Brain microvascular endothelial cell (primary cell): ENCODE measurements around the gene PTX3.

Experiments
- DNase-seq: peaks from one replicate; pipeline ENCODE4 v3.0.0-alpha.2; 2020
- H3K27ac ChIP-seq: fragments of 250-450 bp; sonication (Bioruptor Pico); 2 replicates; pipeline ENCODE4 v1.5.1; 2020; ENCODE audit warnings: mild to moderate bottlenecking, moderate library complexity
- H3K27me3 ChIP-seq: fragments of 250-450 bp; sonication (Bioruptor Pico); replicated peaks from 2 replicates; pipeline ENCODE4 v1.5.1; 2020; ENCODE audit warnings: mild to moderate bottlenecking
- H3K36me3 ChIP-seq: fragments of 250-450 bp; sonication (Bioruptor Pico); replicated peaks from 2 replicates; pipeline ENCODE4 v1.5.1; 2020; ENCODE audit warnings: mild to moderate bottlenecking
- H3K4me3 ChIP-seq: 2 replicates; pipeline ENCODE4 v1.5.1; 2011; ENCODE audit warnings: low read depth, mild to moderate bottlenecking, control low read depth, low read length, moderate library complexity
- CTCF ChIP-seq: IDR thresholded peaks from 2 replicates; pipeline ENCODE4 v1.5.1; 2011; ENCODE audit warnings: low read depth, mild to moderate bottlenecking, moderate library complexity, low read length, control low read depth, inconsistent platforms; ENCODE audit errors: missing control alignments
- in situ Hi-C: cut with HindIII; loops from 2 replicates; pipeline ENCODE4 v1.10.0; 2017; ENCODE audit warnings: low sequenced_read_pairs, low pct_ligation_motif_present

The PTX3 gene

GRCh38 chr3:157453824-157454223 is 17.2 kb downstream of the PTX3 start:
- TF ChIP-seq CTCF: no peak
- H3K27me3 ChIP-seq: no peaks in the 10 kb centered on the region
- H3K27ac ChIP-seq: no peak overlapping the region
- no peaks in the 10 kb centered on the region for H3K36me3 ChIP-seq
- DNase-seq: no peak
- in situ Hi-C loops: no loop called here
- no peak overlapping the region for H3K4me3 ChIP-seq

- no peaks in the 10 kb centered on the region for H3K27me3 ChIP-seq
- DNase-seq: no peak
- no peaks in the 10 kb centered on the region for H3K36me3 ChIP-seq
- TF ChIP-seq CTCF: no peak
- in situ Hi-C loops: no loop called here
- no peak overlapping the region for H3K4me3 ChIP-seq
- peak overlapping the region; percentile 4 for H3K27ac ChIP-seq
Measured at GRCh38 chr3:157459706-157460105, 23.1 kb downstream of the PTX3 start.

- TF ChIP-seq CTCF: no peak
- peak; percentile 48 for DNase-seq
- H3K27ac ChIP-seq: peak overlapping the region; percentile 16
- no peak overlapping the region for H3K4me3 ChIP-seq
- no peaks in the 10 kb centered on the region for H3K27me3 ChIP-seq
- in situ Hi-C loops: no loop called here
- H3K36me3 ChIP-seq: no peaks in the 10 kb centered on the region
Measured at GRCh38 chr3:157460253-157460652, 23.6 kb downstream of the PTX3 start.

GRCh38 chr3:157463816-157464215 is 27.2 kb downstream of the PTX3 start:
- Histone ChIP-seq H3K36me3 (no peaks in the 10 kb centered on the region), H3K4me3 (no peak overlapping the region), H3K27ac (no peak overlapping the region), H3K27me3 (no peaks in the 10 kb centered on the region)
- no peak for DNase-seq
- in situ Hi-C loops: no loop called here
- TF ChIP-seq CTCF: no peak

- Histone ChIP-seq H3K36me3 (no peaks in the 10 kb centered on the region), H3K27ac (no peak overlapping the region), H3K27me3 (no peaks in the 10 kb centered on the region), H3K4me3 (no peak overlapping the region)
- peak; percentile 60 for DNase-seq
- TF ChIP-seq CTCF: no peak
- in situ Hi-C loops: no loop called here
Measured at GRCh38 chr3:157464321-157464720, 27.7 kb downstream of the PTX3 start.

- Histone ChIP-seq H3K27ac (no peak overlapping the region), H3K27me3 (no peaks in the 10 kb centered on the region), H3K36me3 (no peaks in the 10 kb centered on the region), H3K4me3 (no peak overlapping the region)
- in situ Hi-C loops: no loop called here
- no peak for DNase-seq
- no peak for TF ChIP-seq CTCF
Measured at GRCh38 chr3:157465741-157466140, 29.1 kb downstream of the PTX3 start.
